Gastroesophageal sphincter (tissue), 4 donors: ENCODE measurements around the gene KDM4C. TPM values are rescaled to one million over a fixed set of nuclear protein-coding genes. Genes with fewer than 3 reads are reported as not detected.

Experiments used
- ATAC-seq: fragments of 150-250 bp; one replicate; pipeline ENCODE4 v1.9.1; 2016; ENCODE audit warnings: mild to moderate bottlenecking, moderate library complexity
- H3K27ac ChIP-seq, 4 donors: fragments of 200-600 bp; sonication (generic) in 3 of 4; 1 replicate in 3 of 4; 2 replicates in 1 of 4; pipeline ENCODE4 v1.5.1; 2016 to 2019
- H3K27me3 ChIP-seq: fragments of 200-600 bp; sonication (generic); one replicate; pipeline ENCODE4 v1.5.1; 2019
- H3K36me3 ChIP-seq, 2 donors: fragments of 200-600 bp; sonication (generic); one replicate each; pipeline ENCODE4 v1.5.1; 2019; ENCODE audit warnings: control low read depth in 1 of 2
- H3K4me1 ChIP-seq, 3 donors: fragments of 200-600 bp; sonication (generic); 1 replicate in 2 of 3; 2 replicates in 1 of 3; pipeline ENCODE4 v1.5.1; 2016 to 2019; ENCODE audit warnings: control low read depth in 2 of 3
- H3K4me3 ChIP-seq, 2 donors: fragments of 200-600 bp; sonication (generic); one replicate each; pipeline ENCODE4 v1.5.1; 2019; ENCODE audit warnings: mild to moderate bottlenecking in 1 of 2, moderate library complexity in 1 of 2
- H3K9me3 ChIP-seq, 3 donors: fragments of 200-600 bp; sonication (generic); one replicate each; pipeline ENCODE4 v1.5.1; 2017 to 2019; ENCODE audit warnings: control low read depth in 2 of 3
- EP300 ChIP-seq: sonication (generic); formaldehyde crosslinking; IDR thresholded peaks from one replicate; pipeline ENCODE4 v1.6.1; 2017; ENCODE audit warnings: antibody characterized with exemption, mild to moderate bottlenecking
- POLR2A ChIP-seq, 2 donors: fragments of 450-650 bp; IDR thresholded peaks; one replicate each; pipeline ENCODE4 v1.6.1; 2017; ENCODE audit warnings: antibody characterized with exemption in 2 of 2, mild to moderate bottlenecking in 2 of 2, moderate library complexity in 1 of 2
- POLR2AphosphoS5 ChIP-seq: sonication (generic); formaldehyde crosslinking; IDR thresholded peaks from one replicate; pipeline ENCODE4 v1.6.1; 2017; ENCODE audit warnings: antibody characterized with exemption
- WGBS, 2 donors: methylation state at CpG; one replicate each; pipeline ENCODE4 v1.1.5; 2018; ENCODE audit warnings: low coverage in 1 of 2; 5-methylcytosine and 5-hydroxymethylcytosine counted together
- total RNA-seq, 4 donors: library from RNA; depleted of rRNA; stranded (reverse); fragments of >200 nt; gene quantifications; one replicate each; pipeline ENCODE4 v1.1.0, GENCODE V29; 2016
- TF ChIP-seq, protein P1 (sequence below), 4 experiments: fragments of 200-600 bp in 2 of 4; fragments of 450-650 bp in 2 of 4; sonication (generic) in 1 of 4; IDR thresholded peaks; one replicate each; pipeline ENCODE4 v1.5.1; 2017 to 2019; ENCODE audit warnings: antibody characterized with exemption in 4 of 4, mild to moderate bottlenecking in 2 of 4, moderate library complexity in 2 of 4

KDM4C gene
- total RNA-seq, 4 donors from 2014 or later: 17.7 to 65.2 (median 29.5) TPM

DNA sequence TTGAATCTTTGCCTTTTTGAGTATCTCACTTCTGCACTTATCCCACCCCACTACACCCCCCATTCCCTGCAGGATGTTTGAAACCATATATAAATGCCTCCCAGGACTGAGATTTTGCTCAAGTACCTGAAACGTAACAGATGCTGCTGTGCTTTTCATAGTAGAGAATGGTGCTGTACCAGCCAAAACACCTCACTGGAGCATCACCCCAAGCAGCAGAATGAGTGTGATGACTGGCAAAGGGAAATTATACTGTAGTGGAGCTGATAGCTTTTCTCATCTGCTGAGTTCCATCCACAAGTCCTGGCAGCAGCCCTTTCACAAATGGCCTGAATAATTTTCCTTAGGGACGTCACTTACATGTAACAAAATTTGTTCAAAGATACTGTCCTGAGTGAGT, 246.1 kb downstream of the KDM4C start:
- Histone ChIP-seq H3K27ac (no peak overlapping the region), H3K4me3 (no peak overlapping the region), H3K27me3 (no peaks in the 10 kb centered on the region), H3K36me3 (peaks cover 0 to 19% of the 10 kb centered on the region in 2 donors), H3K4me1 (no peaks in the 10 kb centered on the region), H3K9me3 (no peaks in the 10 kb centered on the region)
- no peak for TF ChIP-seq POLR2AphosphoS5
- TF ChIP-seq POLR2A (IDR thresholded peaks at IDR 0.05): no peak
- no peak for TF ChIP-seq EP300
- TF ChIP-seq, protein P1, sequence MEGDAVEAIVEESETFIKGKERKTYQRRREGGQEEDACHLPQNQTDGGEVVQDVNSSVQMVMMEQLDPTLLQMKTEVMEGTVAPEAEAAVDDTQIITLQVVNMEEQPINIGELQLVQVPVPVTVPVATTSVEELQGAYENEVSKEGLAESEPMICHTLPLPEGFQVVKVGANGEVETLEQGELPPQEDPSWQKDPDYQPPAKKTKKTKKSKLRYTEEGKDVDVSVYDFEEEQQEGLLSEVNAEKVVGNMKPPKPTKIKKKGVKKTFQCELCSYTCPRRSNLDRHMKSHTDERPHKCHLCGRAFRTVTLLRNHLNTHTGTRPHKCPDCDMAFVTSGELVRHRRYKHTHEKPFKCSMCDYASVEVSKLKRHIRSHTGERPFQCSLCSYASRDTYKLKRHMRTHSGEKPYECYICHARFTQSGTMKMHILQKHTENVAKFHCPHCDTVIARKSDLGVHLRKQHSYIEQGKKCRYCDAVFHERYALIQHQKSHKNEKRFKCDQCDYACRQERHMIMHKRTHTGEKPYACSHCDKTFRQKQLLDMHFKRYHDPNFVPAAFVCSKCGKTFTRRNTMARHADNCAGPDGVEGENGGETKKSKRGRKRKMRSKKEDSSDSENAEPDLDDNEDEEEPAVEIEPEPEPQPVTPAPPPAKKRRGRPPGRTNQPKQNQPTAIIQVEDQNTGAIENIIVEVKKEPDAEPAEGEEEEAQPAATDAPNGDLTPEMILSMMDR (IDR thresholded peaks at IDR 0.05): no peak
- no peak for ATAC-seq
- WGBS, 2 donors: 69 to 83% methylated on average over 2 of the region's 2 CpGs

DNA sequence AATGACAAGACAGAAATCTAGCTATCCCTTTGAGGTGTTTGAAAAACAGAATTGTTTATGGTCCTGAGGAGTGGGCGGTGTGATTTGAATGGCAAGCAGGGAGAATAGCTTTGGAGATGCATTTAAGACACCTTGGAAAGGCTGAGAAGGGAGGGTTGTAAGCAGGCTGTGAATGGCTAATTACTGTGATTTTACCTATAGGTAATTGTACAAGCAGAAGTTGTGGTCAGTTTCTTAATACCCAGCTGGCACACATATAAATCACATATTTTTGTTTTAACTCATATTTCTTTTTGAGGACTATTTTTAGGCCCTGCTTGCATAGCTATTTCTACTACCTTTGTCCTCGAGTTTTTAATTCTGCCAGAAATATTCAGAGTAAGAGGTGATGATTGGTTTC, 248.6 kb downstream of the KDM4C start:
- ATAC-seq: no peak
- TF ChIP-seq POLR2A (IDR thresholded peaks at IDR 0.05) (no peak), POLR2AphosphoS5 (no peak), EP300 (no peak)
- TF ChIP-seq, protein P1 (IDR thresholded peaks at IDR 0.05): no peak
- Histone ChIP-seq H3K27ac (no peak overlapping the region), H3K36me3 (peaks cover 0 to 29% of the 10 kb centered on the region in 2 donors), H3K4me3 (no peak overlapping the region), H3K27me3 (no peaks in the 10 kb centered on the region), H3K4me1 (no peaks in the 10 kb centered on the region), H3K9me3 (no peaks in the 10 kb centered on the region)
- 63 to 86% methylated on average over 2 of the region's 2 CpGs for WGBS, 2 donors

DNA sequence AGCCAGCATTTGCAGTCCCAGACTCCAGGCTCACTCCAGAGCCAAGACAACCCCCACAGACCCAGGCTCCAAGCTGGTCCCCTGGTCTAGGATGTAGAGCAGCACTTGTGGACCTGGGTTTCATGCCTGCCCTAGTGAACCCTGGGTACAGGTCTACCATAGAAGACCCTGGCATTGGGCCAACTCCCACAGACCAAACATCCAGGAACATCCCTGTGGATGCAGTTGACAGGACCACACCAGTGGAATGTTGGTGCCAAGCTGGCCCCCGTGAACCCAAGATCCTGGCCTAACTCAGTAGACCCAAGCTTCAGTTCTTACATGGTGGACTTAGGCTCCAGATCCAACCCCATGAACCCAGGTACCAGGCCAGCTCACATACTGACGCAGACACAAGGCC, 250.6 kb downstream of the KDM4C start:
- Histone ChIP-seq H3K27me3 (no peaks in the 10 kb centered on the region), H3K9me3 (no peaks in the 10 kb centered on the region), H3K4me1 (no peaks in the 10 kb centered on the region), H3K36me3 (peaks cover 0 to 40% of the 10 kb centered on the region in 2 donors), H3K4me3 (no peak overlapping the region), H3K27ac (no peak overlapping the region)
- ATAC-seq: no peak
- no peak for TF ChIP-seq POLR2AphosphoS5
- no peak for TF ChIP-seq POLR2A (IDR thresholded peaks at IDR 0.05)
- no peak for TF ChIP-seq EP300
- TF ChIP-seq, protein P1 (IDR thresholded peaks at IDR 0.05): no peak
- no CpG with 5 or more reads among the region's 2 CpGs for WGBS, 2 donors

DNA sequence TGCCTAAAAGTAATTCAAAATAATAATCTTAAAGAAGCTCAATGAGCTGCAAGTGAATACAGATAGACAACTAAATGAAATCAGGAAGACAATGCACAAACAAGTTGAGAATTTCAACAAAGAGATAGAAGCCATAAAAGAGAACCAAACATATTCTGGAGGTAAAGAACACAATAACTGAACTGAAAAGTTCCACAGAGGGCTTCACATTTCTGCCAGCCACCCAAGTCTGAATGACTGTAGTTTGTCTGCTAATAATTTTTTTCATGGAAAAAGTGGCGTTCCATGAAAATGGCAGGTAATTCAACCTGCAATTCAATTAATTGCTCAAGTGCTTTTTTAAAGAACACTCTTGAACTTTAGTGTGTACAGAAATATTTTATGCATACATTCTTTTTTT, 251.3 kb downstream of the KDM4C start:
- Histone ChIP-seq H3K27ac (no peak overlapping the region), H3K4me3 (no peak overlapping the region), H3K27me3 (no peaks in the 10 kb centered on the region), H3K9me3 (no peaks in the 10 kb centered on the region), H3K36me3 (peaks cover 0 to 47% of the 10 kb centered on the region in 2 donors), H3K4me1 (no peaks in the 10 kb centered on the region)
- TF ChIP-seq POLR2AphosphoS5 (no peak), EP300 (no peak), POLR2A (IDR thresholded peaks at IDR 0.05) (no peak)
- TF ChIP-seq, protein P1 (IDR thresholded peaks at IDR 0.05): no peak
- 100% methylated on average over 1 of the region's 1 CpG for WGBS, 2 donors
- ATAC-seq: no peak

DNA sequence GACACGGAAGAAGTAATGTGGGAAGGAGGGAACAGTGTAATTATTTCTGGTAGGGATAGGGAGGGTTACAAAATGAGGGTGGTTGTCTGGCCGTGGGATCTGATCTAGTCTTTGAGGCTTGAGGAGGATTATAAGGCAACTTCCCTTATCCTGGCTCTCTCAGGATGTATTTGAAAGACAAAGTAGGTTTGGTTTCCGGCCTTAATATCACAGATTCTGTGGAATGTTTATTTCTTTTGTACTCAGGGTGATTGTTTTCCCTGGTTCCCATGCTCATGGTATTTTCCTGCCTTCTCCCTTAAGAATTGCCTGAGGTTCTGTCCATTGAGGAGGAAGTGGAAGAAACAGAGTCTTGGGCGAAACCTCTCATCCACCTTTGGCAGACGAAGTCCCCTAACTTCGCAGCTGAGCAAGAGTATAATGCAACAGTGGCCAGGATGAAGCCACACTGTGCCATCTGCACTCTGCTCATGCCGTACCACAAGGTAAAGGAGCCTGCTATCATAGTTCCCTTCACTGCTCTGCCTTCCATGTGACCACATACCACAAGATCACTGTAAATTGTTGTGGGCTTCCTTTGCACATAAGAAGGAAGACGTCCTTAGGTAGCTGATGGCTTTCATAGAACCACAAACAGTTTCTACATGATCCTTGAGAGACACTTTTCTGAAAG, 253.8 kb downstream of the KDM4C start:
- Histone ChIP-seq H3K9me3 (no peaks in the 10 kb centered on the region), H3K27me3 (no peaks in the 10 kb centered on the region), H3K27ac (no peak overlapping the region), H3K4me3 (no peak overlapping the region), H3K36me3 (peaks cover 0 to 63% of the 10 kb centered on the region in 2 donors), H3K4me1 (no peaks in the 10 kb centered on the region)
- ATAC-seq: no peak
- TF ChIP-seq POLR2A (IDR thresholded peaks at IDR 0.05) (no peak), POLR2AphosphoS5 (no peak), EP300 (no peak)
- TF ChIP-seq, protein P1 (IDR thresholded peaks at IDR 0.05): no peak
- WGBS, 2 donors: 76% methylated on average over 6 of the region's 8 CpGs
